NCI-H2196 (cell line): ENCODE measurements around the gene CCDC12.

Experiments
- DNase-seq: peaks from one replicate; lab custom pipeline; 2025; ENCODE audit not compliant: unreplicated experiment; lab: John Stamatoyannopoulos, UW

The CCDC12 gene

GRCh38 chr3:46997453-46998091, 21.0 kb upstream of the CCDC12 start:
- DNase-seq = no peak

DNA sequence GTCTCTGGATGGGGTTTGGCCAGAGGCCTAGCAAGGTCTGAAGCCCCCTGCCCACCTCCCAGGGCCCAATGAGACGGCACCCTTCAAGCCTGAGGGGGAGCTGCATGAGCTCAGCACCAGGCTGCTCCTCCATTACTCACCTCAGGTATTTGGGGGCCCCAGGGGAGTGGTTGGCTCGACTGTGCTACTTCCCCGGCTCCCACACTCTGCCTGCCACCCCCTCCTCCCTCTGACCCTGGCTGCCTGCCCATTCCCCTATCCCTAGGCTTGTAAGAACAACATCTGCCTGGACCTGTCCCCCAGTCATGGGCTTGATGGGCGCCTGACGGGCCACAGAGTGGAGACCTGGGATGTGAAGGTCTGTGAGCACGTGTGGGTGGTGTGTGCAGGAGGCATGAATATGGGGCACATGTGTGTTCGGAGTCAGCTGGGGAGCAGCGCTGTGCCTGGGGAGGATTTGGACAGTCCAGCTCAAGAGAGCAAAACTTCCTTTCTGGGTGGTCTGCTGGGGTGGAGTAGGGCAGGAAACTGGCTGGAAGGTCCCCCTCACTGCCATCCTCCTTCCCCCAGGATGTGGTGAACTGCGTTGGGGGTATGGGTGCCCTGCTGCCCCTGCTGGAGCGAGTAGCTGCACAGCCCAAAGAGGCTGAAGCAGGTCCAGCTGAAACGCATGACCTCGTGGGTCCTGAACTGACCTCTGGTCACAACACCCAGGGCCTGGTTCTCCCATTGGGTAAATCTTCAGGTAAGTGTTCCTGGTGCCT, 20.3 kb upstream of the CCDC12 start:
- no peak for DNase-seq

GRCh38 chr3:46995901-46996562, 19.5 kb upstream of the CCDC12 start:
- DNase-seq = no peak

- no peak for DNase-seq
Observed at GRCh38 chr3:46994801-46995731, 18.5 kb upstream of the CCDC12 start.

DNA sequence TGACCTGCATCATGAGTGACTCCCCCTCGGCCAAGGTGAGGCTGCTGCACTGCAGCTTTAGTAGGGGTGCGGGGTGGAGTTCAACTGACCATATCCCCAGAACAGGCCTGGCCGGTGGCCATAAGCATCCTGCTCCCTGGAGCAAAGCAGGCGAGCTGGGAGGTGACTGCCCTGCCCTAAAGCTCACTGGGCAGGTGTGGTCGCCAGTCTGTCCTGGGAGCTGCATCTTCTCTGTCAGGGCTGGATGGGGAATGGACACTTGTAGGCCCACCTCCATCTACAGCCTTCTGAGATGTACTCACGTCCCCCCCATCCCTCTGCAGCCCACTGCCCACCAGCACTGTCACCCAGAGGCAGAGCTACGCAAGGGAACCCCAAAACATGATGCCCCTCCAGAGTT, 17.4 kb upstream of the CCDC12 start:
- DNase-seq = no peak

- no peak for DNase-seq
Observed at GRCh38 chr3:46993292-46993691, 16.7 kb upstream of the CCDC12 start.

DNA sequence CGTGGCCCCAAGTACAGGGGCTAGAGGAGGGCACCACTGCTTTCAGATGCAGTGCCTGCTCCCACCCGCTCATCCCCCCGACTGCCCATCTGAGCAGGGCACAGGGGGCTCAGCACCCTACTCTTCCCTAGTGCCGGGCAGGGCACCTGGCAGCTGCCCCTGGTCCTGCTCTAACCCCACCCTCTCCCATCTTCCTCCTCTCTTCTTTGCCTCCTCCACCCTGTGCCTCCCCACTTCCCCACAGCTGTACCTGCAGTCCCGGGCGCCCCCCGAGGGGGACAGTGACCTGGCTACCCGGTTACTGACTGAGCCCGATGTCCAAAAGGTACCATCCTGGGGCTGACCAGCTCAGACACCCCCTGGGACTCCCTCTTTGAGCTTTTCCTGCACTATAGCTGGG, 15.7 kb upstream of the CCDC12 start:
- DNase-seq = no peak

DNA sequence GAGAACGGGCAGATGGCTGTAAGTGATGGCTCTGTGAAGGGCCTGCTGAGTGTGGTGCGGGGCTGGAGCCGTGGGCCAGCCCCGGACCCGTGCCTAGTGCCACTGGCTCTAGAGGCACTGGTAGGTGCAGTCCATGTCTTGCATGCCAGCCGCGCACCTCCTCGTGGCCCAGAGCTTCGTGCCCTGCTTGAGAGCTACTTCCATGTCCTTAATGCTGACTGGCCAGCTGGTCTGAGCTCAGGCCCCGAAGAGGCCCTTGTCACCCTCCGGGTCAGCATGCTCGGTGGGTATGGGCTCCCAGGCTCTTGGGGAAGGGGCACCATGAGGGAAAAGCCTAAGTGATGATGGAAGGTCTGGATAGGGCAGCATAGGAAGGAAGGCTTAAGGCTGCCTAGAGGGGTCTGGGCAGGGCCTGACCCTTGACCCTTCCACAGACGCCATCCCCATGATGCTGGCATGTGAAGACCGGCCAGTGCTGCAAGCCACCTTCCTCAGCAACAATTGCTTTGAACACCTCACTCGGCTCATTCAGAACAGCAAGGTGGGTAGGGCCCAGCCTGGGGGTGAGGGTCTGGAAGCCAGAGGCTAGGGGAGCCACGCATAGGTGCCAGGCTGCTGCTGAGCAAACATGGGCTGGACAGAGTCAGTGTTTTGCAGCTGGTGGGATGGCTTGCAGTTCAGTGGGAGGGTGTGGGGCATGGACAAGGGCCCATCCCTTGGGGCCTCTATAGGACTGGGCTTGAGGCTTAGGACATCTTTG, 15.0 kb upstream of the CCDC12 start:
- no peak for DNase-seq

DNA sequence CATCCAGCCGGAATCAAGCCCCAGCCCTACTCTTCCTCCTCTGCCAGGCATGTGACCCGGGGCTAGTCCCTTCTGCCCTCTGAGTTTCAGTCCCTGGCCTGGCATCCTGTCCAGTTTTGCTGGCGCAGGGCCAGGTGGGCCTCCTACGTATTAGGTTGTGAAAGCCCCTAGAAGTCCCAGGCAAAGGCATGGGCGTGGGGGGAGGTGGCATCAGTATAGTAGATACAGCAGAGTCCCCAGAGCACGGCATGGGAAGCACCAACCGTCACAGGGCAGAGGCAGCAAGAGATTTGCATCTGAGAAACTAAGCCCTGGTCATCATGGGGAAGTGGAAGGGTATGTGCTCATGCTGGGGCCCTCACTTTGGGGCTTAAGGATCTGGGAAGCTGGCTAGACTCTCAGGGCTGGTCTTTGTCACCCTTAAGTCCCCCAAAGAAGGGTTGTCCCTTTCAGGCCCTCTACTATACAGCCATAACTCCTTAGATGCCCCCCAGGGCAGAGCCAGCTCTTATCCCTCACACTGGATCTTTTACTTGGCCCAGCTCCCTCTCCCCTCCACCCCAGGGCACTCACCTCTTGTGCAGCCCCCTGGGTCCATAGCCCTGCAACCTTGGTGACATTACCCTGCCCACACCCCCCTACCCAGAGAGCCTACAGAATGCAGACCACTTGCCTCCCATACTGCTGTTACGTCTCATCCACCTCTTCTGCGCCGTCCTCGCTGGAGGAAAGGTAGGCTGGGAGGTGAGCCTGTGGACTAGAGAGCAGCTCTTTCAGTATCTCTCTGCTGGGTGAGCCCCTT, 14.2 kb upstream of the CCDC12 start:
- DNase-seq = no peak

DNA sequence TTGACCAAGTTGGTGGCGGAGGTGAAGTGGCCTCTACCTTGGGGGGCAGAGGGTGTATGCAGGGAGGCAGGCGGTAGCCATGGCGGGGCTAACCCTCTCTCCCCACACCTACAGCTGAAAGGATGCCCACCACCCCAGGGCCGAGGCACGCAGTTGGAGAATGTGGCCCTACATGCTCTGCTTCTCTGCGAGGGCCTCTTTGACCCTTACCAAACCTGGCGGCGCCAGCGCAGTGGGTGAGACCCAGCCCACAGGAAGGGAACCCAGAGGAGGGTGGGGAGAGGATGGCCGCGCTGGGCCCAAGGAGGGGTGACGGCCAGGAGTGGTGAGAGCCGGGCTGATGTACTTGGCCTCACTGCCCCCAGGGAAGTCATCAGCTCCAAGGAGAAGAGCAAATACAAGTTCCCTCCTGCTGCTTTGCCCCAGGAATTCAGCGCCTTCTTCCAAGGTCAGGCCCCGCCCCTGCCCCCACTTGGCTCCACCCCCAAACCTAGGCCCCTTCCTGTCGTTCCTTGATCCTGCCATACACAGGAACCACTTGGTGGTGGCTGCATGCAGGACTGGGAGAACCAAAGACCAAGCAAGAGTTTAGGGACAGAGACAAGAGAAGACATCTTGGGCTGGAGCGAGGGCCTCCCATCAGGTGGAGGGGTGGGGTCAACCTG, 12.7 kb upstream of the CCDC12 start:
- DNase-seq = no peak

GRCh38 chr3:46988616-46989015, 12.1 kb upstream of the CCDC12 start:
- DNase-seq = no peak

- DNase-seq = no peak
Observed at GRCh38 chr3:46987743-46988401, 11.3 kb upstream of the CCDC12 start.

DNA sequence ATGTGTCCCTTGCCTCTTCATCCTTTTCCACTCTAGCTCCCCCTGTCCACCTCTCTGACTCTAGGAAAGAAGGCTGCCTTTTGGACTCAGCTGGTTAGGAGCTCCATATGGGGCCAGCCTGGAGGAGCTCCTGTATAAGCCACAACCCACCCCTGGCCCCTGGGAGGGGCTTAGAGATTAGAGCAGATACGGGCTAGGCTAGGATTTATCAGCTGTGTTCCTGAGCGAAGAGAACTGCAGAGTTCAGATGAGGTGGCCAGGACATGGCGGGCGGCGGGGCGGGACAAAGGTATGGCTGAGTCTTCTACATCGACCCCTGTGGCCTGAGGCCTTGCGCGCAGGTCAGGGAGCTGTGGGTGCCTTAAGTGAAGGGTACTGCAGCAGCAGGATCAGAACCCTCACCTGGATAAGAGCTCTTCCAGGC, 10.8 kb upstream of the CCDC12 start:
- no peak for DNase-seq

- no peak for DNase-seq
Observed at GRCh38 chr3:46986782-46987310, 10.3 kb upstream of the CCDC12 start.

DNA sequence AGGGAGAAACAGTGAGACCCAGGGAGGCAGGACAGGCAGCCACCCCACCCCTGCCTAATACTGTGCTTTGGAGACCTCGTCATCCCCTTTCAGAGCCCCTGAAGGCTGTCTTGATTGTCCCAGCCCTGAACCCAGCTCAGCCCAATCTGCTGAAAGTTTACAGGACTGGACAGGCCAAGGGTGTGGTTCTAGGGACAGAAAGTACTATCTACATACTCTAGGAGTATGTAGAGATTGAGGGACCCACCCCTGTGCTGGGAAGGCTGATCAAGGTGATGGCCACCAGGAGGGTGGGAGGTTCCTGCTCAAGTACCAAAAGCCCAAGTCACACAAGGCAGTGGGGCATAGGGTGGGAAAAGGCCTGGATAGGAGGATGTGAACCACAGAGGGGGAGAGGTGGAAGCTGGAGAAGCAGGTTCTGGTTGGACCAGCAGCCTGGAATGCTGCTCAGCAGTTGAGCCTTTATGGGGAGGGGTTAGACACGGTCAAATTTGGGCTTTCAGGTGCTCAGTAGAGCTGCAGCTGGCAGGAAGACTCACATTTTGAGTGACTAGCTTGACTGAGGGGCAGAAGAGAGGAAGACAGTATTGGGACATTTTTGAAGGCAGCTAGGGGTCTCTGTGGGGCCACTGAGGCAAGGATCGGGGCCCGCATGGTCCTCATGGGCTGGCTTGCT, 9.6 kb upstream of the CCDC12 start:
- no peak for DNase-seq

- DNase-seq = no peak
Observed at GRCh38 chr3:46985588-46985987, 9.0 kb upstream of the CCDC12 start.

- no peak for DNase-seq
Observed at GRCh38 chr3:46984591-46985459, 8.3 kb upstream of the CCDC12 start.
